MG63 (cell line): ENCODE results near the gene SLCO3A1. TPM values are rescaled to one million over a fixed set of nuclear protein-coding genes. Genes with fewer than 3 reads are reported as not detected.

Experiments
- DNase-seq: peaks from one replicate; pipeline ENCODE4 v3.0.0-alpha.2; 2020
- H3K27me3 ChIP-seq: fragments of 250-450 bp; sonication (Bioruptor Pico); 2 replicates; pipeline ENCODE4 v1.5.1; 2020; ENCODE audit warnings: mild to moderate bottlenecking, moderate library complexity
- H3K36me3 ChIP-seq: fragments of 250-450 bp; sonication (Bioruptor Pico); 2 replicates; pipeline ENCODE4 v1.5.1; 2020; ENCODE audit warnings: mild to moderate bottlenecking, moderate library complexity
- H3K4me3 ChIP-seq: fragments of 250-450 bp; sonication (Bioruptor Pico); 2 replicates; pipeline ENCODE4 v1.5.1; 2020; ENCODE audit warnings: mild to moderate bottlenecking, moderate library complexity
- H3K9me3 ChIP-seq: fragments of 250-450 bp; sonication (Bioruptor Pico); 2 replicates; pipeline ENCODE4 v1.5.1; 2020; ENCODE audit warnings: mild to moderate bottlenecking, moderate library complexity
- total RNA-seq: library from RNA; depleted of rRNA; stranded (reverse); fragments of >200 nt; shearing (Covaris generic); gene quantifications from 2 replicates; pipeline ENCODE4 v1.2.3, GENCODE V29; 2014; ENCODE audit warnings: low replicate concordance

SLCO3A1 gene
- total RNA-seq, 1 experiment from 2014 or later = 37.4 TPM

DNA sequence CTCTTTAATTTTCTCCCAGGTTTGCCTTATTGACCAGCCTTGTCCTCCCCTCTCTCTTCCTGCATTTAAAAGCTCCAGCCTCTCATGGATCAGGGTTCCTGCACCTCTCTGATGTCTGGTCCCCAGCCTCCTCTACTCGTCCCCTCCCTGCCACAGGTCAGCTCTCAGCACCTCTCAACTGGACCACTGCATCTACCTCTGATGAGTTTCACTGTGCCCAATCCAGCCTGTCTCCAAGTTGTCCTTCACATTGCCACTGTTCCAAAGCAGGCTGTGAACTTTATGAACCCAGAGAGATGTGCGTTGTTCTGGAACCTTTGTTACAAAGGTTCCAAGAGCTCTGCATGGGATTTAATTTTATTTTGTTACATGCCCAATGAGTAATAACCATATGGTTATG is 76.6 kb downstream of the SLCO3A1 start:
- H3K27me3 ChIP-seq = no peaks in the 10 kb centered on the region
- H3K36me3 ChIP-seq = no peaks in the 10 kb centered on the region
- H3K9me3 ChIP-seq = no peaks in the 10 kb centered on the region
- no peak for DNase-seq
- no peak overlapping the region for H3K4me3 ChIP-seq

DNA sequence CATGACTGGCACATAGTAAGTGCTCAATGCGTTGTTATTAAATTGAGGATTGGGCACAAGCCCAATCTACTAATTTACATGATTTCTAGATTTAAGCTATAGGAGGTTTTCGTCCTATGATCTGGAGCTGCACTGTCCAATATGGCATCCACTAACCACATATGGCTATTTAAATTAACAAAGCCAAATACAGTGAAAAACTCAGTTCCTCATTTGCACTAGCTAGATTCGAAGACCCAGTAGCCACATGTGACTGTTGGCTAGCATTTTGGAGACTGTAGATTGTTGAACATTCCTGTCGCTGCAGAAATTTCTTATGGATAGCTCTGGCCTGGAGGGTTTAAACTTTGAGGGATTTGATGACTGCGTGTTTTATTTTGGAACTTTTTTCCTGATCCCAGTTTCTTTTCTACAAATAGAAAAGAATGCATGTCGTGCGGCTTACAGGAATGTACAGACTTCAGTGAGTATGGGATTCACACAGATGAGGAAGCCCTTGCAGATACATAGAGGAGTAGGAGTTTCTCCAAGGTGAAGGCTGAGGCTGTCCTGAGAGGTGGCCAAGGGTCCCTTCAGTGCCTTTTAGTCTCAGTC is 82.8 kb downstream of the SLCO3A1 start:
- H3K27me3 ChIP-seq = no peaks in the 10 kb centered on the region
- H3K36me3 ChIP-seq = no peaks in the 10 kb centered on the region
- DNase-seq = no peak
- no peaks in the 10 kb centered on the region for H3K9me3 ChIP-seq
- H3K4me3 ChIP-seq = no peak overlapping the region

DNA sequence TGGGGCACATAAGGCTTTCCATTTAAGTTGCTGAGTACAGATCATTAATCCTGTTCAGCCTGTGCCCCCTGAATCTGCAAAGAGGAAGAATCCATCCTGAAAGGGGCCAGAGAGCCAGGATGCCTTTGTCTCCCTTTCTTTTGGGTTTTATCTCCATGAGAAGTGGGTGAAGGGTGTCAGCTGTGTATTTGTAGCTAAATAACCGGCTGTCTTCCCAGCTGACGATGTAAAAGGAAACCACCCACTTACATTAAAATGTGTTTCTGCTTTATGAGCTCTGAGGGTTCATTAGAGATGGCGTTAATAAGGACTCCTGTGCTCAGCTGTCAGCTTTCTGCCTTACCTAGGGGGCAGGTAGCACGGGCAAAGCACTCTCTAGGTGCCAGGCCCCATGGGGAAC is 83.4 kb downstream of the SLCO3A1 start:
- Histone ChIP-seq H3K36me3 (no peaks in the 10 kb centered on the region), H3K27me3 (no peaks in the 10 kb centered on the region), H3K9me3 (no peaks in the 10 kb centered on the region), H3K4me3 (no peak overlapping the region)
- DNase-seq = no peak

DNA sequence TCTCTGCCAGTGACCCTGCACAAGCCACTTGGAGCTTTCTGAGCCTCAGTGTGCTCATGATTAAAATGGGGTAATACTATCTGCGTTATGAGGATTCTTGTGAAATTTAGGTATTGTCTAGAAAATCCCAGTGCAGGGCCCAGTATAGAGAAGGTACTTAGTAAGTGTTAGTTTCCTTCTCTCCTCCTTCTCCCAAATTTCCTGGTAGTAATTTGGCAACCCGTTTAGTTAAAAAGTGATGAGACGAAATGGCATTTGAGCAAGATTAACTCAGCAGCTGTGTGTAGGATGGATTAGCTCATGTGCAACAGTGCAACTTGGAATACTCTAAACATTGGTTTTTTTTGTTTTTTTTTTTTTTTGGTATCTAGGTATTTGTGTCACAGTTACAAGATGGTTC is 84.6 kb downstream of the SLCO3A1 start:
- Histone ChIP-seq H3K9me3 (no peaks in the 10 kb centered on the region), H3K4me3 (no peak overlapping the region), H3K27me3 (no peaks in the 10 kb centered on the region), H3K36me3 (no peaks in the 10 kb centered on the region)
- DNase-seq = no peak

DNA sequence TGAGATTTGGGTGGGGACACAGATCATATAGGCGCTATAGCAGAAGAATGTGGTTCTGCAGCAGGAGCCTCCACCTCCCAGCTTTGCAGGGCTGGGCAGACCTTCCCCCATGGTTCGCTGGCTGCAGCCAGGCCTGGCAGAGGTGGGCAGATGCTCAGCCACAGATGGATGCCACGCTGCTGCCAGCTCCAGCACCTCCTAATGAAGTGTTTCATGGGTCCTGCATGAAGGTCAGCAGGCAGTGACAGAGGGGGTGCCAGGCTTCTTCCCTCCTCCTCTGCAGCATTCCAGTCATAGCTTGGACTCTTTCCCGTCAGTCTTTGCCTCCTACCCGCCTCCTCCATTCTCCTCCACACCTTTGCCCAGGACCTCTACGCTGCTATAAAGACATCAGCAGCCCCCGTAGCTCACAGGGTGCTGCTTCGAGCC is 85.9 kb downstream of the SLCO3A1 start:
- DNase-seq = no peak
- H3K9me3 ChIP-seq = no peaks in the 10 kb centered on the region
- no peaks in the 10 kb centered on the region for H3K36me3 ChIP-seq
- no peaks in the 10 kb centered on the region for H3K27me3 ChIP-seq
- no peak overlapping the region for H3K4me3 ChIP-seq

DNA sequence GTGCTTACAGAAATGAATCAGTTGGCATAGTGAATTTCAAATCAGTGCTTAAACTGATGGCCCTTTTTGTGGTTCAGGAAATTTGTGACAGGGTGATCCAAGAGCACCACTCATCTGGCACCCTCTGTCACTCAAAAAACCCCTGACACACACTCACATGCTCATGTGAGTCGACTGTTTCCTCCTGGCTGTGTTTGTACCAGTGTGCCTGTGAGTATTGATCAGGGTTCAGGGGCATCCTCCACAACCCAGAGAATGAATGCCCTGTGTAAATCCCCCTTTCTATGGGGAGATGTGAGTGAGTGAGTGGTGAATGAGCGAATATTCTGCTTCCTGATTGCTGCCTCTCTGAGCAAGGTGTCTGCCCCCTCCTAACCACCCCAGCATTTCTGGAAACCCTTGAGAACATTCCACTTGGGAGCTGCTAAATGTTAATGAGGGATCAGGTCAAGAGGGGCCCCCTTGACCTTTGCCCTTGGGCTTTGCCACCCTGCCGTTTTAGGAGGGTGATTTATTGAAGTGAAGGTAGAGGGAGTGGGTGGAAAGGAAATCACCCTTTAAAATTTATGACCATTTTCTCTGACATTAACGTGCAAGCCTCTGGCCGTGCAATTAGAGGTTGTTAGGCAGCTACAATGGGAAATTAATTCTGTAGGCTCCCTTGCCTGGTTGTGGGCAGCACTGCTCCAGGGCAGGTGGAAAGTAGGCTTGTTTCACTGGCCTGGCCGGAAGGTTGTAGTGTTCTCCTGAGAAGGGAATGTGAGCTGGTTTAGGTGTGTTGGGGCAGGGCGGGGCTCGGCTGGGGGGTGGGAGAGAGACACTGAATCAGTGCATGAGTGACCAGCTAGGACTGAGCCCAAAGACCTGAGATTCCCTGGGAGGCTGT is 87.2 kb downstream of the SLCO3A1 start:
- Histone ChIP-seq H3K27me3 (no peaks in the 10 kb centered on the region), H3K36me3 (no peaks in the 10 kb centered on the region), H3K9me3 (no peaks in the 10 kb centered on the region), H3K4me3 (no peak overlapping the region)
- DNase-seq = no peak

DNA sequence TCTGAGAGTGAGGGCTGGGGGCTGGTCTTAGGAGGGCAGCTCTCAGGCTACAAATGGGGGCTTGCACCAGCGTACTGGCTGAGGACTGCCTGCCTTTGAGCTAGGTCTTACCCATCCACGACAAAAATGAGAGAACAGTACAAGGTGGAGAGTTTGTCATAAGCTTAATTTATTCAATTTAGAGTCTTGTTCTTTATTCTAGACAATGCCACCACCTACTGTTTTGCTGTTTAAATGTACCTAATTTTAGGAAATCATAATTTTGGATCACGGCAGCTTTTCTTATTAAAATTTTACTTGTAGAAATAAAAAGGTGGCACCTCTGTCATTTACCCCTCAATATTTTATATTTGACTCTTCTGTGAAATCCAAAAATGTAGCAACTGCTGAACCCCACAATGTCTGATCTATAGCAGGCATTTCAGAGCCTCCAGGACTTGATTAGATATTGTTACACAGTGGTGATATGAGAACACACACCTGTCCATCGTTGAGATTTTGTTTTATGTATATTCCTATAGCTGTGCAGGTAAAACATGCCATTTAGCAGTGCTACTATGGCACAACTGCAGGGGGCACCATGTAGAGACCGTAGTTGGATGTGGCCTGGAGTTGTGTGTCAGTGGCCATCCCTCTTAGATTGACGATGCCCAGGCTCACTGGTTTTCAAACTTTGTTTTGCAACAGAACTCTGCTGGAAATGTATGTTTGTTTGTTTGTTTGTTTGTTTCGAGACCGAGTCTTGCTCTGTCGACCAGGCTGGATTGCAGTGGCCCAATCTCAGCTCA is 88.6 kb downstream of the SLCO3A1 start:
- H3K27me3 ChIP-seq = no peaks in the 10 kb centered on the region
- no peak overlapping the region for H3K4me3 ChIP-seq
- H3K9me3 ChIP-seq = no peaks in the 10 kb centered on the region
- no peaks in the 10 kb centered on the region for H3K36me3 ChIP-seq
- no peak for DNase-seq

DNA sequence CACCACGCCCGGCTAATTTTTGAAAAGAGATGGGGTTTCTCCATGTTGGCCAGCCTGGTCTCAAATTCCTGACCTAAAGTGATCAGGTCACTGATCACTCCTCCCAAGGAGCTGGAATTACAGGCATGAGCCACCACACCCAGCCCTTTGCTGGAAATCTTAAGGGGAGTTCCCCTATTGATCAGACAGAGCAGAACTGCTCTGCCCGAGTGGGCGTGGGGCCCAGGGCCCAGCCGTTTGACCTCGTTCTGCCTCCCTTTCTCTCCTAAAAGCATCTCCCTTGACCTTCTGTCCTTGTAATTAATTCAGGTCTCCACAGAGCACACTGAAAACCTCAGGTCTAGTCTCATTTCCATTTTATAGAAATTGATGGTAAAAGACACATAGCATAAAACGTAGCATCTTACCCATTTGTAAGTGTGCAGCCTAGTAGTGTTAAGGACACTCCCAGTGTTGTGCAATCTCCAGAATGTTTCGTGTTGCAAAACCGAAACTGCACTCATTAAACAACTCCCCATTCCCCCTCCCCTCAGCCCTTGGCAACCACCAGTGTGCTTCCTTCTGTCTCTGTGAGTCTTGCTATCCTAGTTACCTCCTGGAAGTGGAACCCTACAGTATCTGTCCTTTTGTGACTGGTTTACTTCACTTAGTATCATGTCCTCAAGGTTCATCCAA is 89.3 kb downstream of the SLCO3A1 start:
- Histone ChIP-seq H3K9me3 (no peaks in the 10 kb centered on the region), H3K4me3 (peak overlapping the region; percentile 8; the same call in 1 of the 2 replicates), H3K27me3 (no peaks in the 10 kb centered on the region), H3K36me3 (no peaks in the 10 kb centered on the region)
- DNase-seq = peak; percentile 85

DNA sequence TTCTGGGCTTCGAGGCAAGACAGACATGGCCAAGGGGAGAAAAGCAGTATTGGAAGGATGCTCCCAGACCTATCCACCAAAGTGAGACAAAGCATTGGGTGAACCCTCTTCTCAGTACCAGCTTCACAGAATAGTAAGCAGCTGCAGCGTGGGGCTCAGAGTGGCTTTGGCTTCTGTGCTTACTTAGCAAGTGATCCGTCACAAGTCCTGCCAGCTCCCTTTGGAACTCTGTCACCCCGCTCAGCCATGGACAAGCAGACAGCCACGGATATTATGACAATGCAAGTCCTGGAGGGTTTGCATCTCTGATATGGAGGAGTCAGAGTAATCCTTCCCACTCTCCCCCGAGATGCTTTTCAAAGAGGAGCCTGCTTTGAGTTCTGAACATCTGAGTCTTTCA is 90.8 kb downstream of the SLCO3A1 start:
- H3K36me3 ChIP-seq = no peaks in the 10 kb centered on the region
- DNase-seq = no peak
- H3K4me3 ChIP-seq = no peak overlapping the region
- no peaks in the 10 kb centered on the region for H3K9me3 ChIP-seq
- H3K27me3 ChIP-seq = no peaks in the 10 kb centered on the region

DNA sequence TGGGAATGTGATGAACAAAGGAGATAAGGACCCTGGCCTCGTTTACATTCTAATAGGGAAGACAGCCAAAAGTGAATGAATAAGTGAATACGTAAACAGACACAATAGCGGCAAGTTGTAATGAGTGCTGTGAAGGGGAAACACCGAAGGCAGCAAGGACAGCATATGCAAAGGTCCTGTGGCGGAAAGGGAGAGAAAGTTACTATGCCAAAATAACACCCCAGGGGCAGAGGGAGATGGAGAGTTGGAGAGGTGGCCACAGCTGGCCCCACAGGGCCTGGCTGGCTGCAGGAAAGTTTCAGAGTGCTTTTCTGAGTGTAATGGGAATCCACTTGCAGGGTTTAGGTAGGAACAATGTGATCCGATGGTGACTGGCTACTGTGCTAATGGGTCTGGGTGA is 91.9 kb downstream of the SLCO3A1 start:
- Histone ChIP-seq H3K4me3 (no peak overlapping the region), H3K9me3 (no peaks in the 10 kb centered on the region), H3K36me3 (no peaks in the 10 kb centered on the region), H3K27me3 (no peaks in the 10 kb centered on the region)
- DNase-seq = no peak

DNA sequence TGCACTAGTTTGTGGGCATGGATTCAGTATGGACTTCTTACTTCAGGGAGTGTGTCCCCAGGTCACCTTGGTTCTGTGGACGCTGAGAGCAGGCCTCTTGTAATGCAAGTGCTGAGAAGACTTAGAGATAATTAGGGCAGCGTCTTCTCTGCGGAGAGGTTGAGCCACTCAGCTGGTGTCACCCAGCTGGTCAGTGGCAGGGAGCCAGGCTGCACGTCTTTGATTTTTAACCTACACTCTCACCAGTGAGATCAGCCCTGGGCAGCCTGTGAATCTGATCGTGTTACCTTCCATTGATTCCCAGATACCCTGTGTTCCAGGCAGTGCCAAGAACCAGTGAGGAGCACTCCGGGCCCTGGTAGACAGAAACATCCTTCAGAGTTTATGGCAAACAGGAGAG is 92.6 kb downstream of the SLCO3A1 start:
- Histone ChIP-seq H3K27me3 (no peaks in the 10 kb centered on the region), H3K4me3 (no peak overlapping the region), H3K36me3 (no peaks in the 10 kb centered on the region), H3K9me3 (no peaks in the 10 kb centered on the region)
- DNase-seq = no peak

DNA sequence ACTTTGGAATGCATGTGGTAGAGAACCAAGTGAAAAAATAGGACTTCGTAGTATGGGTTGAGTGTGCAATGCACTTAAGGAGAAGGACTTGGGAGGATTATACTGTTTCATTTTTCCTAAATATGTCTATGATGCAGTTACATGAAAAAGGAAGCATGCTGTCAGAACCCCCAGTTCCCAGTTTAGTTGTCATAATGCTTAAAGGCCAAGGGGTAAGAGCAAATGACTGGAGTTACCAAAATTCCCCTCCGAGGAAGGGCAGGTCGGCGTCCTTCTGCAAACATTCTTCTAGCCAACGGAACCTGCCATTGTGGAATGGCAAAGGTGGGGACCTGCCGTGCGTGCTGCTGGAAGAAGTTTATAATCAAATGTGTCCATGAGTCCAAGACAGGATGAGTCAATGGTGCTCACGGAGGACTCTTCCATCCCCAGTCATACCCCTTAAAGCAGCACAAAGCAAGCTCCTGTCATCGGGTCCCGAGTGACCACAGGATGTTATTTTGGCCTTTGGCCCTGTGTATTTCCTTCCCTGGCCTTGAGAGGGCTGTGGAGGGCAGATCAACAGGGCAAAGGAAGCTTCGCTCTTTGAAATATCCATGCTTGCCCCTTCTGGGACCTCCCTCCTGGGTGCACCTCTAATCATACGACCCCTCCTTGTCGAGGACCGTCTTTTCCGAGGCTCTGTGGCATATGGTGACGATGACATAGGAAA is 93.2 kb downstream of the SLCO3A1 start:
- no peak for DNase-seq
- no peaks in the 10 kb centered on the region for H3K27me3 ChIP-seq
- H3K36me3 ChIP-seq = no peaks in the 10 kb centered on the region
- no peaks in the 10 kb centered on the region for H3K9me3 ChIP-seq
- no peak overlapping the region for H3K4me3 ChIP-seq

DNA sequence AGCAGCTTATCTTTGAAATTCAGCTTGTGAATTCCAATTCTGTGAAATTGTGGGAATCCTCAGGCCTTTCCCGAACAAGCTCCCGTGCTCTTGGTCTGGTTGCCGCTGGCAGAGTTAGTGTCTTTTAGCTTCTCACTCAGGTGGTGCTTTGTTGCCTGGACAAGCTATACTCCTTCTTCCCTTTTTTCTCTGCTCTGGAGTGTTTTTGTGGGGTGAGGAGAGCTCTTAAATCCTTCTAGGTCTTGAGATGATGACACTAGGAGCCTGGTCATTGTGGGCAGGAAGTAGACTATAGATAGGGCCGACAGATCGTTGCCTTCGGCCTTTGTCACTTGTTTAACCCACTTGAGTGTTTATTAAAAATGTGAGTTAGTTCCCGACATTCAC is 93.8 kb downstream of the SLCO3A1 start:
- H3K27me3 ChIP-seq = no peaks in the 10 kb centered on the region
- no peak for DNase-seq
- H3K36me3 ChIP-seq = no peaks in the 10 kb centered on the region
- H3K4me3 ChIP-seq = no peak overlapping the region
- no peaks in the 10 kb centered on the region for H3K9me3 ChIP-seq

DNA sequence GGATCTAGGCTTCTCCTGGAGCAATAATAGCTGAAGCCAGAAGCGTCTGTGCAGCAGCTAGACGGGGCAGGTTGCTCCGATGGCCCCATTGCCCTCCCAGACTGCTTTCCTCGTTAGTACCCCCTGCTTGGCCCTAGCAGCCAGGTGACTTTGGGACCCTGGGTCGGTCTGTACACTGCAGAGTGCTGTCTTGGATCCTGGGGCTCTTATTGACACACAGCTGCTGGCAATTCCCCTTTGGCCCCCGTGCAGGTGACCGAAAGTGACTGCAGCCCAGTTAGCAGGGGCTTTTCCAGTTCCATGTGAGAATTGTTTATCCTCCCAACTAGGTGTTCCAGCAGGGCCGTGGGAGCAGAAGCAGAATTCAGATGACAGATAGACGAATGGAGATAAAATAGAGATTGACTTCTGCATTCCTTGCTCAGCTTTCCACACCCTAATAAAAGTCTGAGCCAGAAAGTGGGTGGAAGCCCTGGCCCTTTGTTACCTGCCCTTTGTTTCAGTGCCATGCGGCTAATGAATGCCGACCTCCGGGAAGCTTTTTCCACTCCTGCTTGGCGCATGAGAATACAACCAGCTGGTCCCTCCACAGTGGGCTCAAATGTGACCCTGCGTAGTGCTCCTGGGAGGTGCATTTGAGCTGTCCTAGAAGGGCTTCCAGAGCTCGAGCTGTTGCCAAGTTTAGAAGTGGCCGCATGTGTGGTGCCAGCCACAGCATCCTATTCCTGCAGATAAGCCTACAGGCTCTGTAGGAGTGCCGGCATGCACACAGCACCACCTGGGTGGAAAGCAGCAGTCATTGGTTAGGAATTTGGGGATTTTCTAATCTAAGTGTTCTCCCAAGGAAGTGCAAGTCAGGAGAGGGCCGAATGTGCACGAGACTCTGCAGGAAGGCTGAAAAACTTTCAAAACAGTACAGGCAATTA is 94.4 kb downstream of the SLCO3A1 start:
- H3K27me3 ChIP-seq = no peaks in the 10 kb centered on the region
- H3K9me3 ChIP-seq = no peaks in the 10 kb centered on the region
- H3K36me3 ChIP-seq = no peaks in the 10 kb centered on the region
- peak; percentile 43 for DNase-seq
- no peak overlapping the region for H3K4me3 ChIP-seq

DNA sequence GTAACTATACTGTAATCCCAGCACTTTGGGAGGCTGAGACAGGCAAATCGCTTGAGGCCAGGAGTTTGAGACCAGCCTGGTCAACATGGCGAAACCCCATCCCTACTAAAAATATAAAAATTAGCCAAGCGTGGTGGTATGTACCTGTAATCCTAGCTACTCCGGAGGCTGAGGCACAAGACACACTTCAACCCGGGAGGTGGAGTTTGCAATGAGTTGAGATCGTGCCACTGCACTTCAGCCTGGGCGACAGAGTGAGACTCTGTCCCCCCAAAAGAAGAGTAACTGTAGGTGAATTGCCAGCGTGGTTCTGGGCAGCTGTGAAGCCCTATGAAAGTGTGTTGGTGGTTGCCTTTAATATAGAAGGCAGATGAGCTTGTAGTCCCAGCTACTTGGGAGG is 95.9 kb downstream of the SLCO3A1 start:
- no peaks in the 10 kb centered on the region for H3K27me3 ChIP-seq
- H3K4me3 ChIP-seq = no peak overlapping the region
- no peaks in the 10 kb centered on the region for H3K9me3 ChIP-seq
- no peak for DNase-seq
- no peaks in the 10 kb centered on the region for H3K36me3 ChIP-seq
